Measurements from ENCODE around the gene CTH.

DNA sequence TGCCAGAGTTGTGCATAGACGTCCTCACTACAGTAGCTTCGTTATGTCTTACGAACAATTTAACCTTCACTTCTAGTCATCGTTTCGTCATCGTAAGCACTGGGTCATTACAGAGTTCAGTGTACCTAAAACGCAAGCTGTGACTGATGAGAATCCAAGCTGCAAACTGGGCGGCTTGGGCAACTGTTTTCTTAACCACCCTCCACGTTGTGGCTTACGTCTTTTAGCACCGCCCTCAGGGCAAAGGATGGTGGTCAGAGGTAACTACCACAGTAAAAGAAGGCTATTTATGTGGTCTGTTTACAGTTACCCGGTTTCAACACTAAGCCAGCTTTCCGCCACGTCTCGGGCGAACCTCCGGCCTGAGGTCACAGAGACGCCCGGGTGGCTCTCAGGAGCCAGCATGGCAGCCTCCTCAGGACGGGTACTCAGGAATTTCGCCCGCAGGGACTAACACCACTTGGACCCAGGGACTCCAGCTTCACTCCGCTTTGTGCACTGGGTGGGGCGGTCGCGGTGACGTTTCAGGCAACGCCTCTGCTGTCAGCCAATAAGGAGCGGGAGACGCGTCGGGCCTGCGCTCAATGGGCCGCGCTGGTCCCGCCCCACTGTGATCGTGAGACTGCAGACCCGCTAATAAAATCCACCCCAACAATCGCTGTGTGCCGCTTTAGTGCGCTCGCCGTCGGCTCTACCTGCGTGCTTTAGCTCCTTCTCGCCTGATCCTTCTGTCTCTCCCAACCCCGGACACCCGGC, at the start of gene CTH:
- TF ChIP-seq, protein P1, sequence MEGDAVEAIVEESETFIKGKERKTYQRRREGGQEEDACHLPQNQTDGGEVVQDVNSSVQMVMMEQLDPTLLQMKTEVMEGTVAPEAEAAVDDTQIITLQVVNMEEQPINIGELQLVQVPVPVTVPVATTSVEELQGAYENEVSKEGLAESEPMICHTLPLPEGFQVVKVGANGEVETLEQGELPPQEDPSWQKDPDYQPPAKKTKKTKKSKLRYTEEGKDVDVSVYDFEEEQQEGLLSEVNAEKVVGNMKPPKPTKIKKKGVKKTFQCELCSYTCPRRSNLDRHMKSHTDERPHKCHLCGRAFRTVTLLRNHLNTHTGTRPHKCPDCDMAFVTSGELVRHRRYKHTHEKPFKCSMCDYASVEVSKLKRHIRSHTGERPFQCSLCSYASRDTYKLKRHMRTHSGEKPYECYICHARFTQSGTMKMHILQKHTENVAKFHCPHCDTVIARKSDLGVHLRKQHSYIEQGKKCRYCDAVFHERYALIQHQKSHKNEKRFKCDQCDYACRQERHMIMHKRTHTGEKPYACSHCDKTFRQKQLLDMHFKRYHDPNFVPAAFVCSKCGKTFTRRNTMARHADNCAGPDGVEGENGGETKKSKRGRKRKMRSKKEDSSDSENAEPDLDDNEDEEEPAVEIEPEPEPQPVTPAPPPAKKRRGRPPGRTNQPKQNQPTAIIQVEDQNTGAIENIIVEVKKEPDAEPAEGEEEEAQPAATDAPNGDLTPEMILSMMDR (IDR thresholded peaks at IDR 0.05), result peak in 1 of 6 experiments; percentile 27
- peak; percentile 91 to 93 for TF ChIP-seq POLR2A (IDR thresholded peaks at IDR 0.05)
